Measurements from ENCODE around the gene AKR1B15.
"Not testable (repeated sequence)": the region's sequence is repeated elsewhere in the genome, so short reads cannot be mapped to it uniquely, and the experiment has no call there.

The AKR1B15 gene

GRCh38 chr7:134548877-134549276 is at the start of gene AKR1B15:
TSS of gene AKR1B15 (plus strand) at chr7:134549110. CDS start at chr7:134564620, 15,510 bp downstream.
- DNase-seq: no peak

GRCh38 chr7:134500406-134500805 is 48.5 kb upstream of the AKR1B15 start:
- DNase-seq: no peak

- no peak for DNase-seq
These were observed 47.9 kb upstream of the AKR1B15 start for GRCh38 chr7:134500982-134501381.

- no peak for DNase-seq
These were observed 46.2 kb upstream of the AKR1B15 start for GRCh38 chr7:134502463-134503371.

- no peak for DNase-seq
These were observed 44.2 kb upstream of the AKR1B15 start for GRCh38 chr7:134504660-134505164.

- DNase-seq: no peak
These were observed 43.1 kb upstream of the AKR1B15 start for GRCh38 chr7:134505856-134506255.

GRCh38 chr7:134509010-134509409 is 39.9 kb upstream of the AKR1B15 start:
- no peak for DNase-seq

- DNase-seq: no peak
These were observed 38.3 kb upstream of the AKR1B15 start for GRCh38 chr7:134510646-134511045.

- DNase-seq: no peak
These were observed 36.6 kb upstream of the AKR1B15 start for GRCh38 chr7:134512271-134512670.

GRCh38 chr7:134513169-134513752 is 35.6 kb upstream of the AKR1B15 start:
- no peak for DNase-seq

- DNase-seq: no peak
These were observed 34.8 kb upstream of the AKR1B15 start for GRCh38 chr7:134514106-134514505.

GRCh38 chr7:134514663-134515062 is 34.2 kb upstream of the AKR1B15 start:
- DNase-seq: peak; percentile 36

GRCh38 chr7:134515569-134516468 is 33.1 kb upstream of the AKR1B15 start:
- no peak for DNase-seq

GRCh38 chr7:134520130-134520529 is 28.8 kb upstream of the AKR1B15 start:
- no peak for DNase-seq

- no peak for DNase-seq
These were observed 26.3 kb upstream of the AKR1B15 start for GRCh38 chr7:134522601-134523000.

- DNase-seq: not testable (repeated sequence)
These were observed 23.5 kb upstream of the AKR1B15 start for GRCh38 chr7:134525449-134525848.

GRCh38 chr7:134526552-134527248 is 22.2 kb upstream of the AKR1B15 start:
- DNase-seq: not testable (repeated sequence)

GRCh38 chr7:134527979-134528371 is 20.9 kb upstream of the AKR1B15 start:
- no peak for DNase-seq

GRCh38 chr7:134528749-134529148 is 20.2 kb upstream of the AKR1B15 start:
- DNase-seq: no peak

- no peak for DNase-seq
These were observed 18.4 kb upstream of the AKR1B15 start for GRCh38 chr7:134530460-134530859.

GRCh38 chr7:134532180-134532953 is 16.5 kb upstream of the AKR1B15 start:
- no peak for DNase-seq

GRCh38 chr7:134532954-134533218 is 16.0 kb upstream of the AKR1B15 start:
- DNase-seq: no peak
